ENCODE data around the gene COA1.

Gene COA1

GRCh38 chr7:43766564-43766963 is 37.2 kb upstream of the COA1 start:
- H3K27me3 ChIP-seq (ENCODE audit: insufficient read depth, poor library complexity, severe bottlenecking), result no peaks in the 10 kb centered on the region
- H3K9me3 ChIP-seq (ENCODE audit: severe bottlenecking), result no peaks in the 10 kb centered on the region
- peaks cover 30% of the 10 kb centered on the region for H3K4me1 ChIP-seq (ENCODE audit: insufficient read depth, poor library complexity, severe bottlenecking)
- TF ChIP-seq CTCF (IDR thresholded peaks at IDR 0.05; ENCODE audit: poor library complexity, severe bottlenecking), result no peak
- no peak overlapping the region for H3K4me3 ChIP-seq (ENCODE audit: severe bottlenecking)
- no peaks in the 10 kb centered on the region for H3K36me3 ChIP-seq (ENCODE audit: low read depth)
- no peak for DNase-seq (ENCODE audit: low spot score)
- H3K27ac ChIP-seq (ENCODE audit: poor library complexity, severe bottlenecking), result no peak overlapping the region
- no peak for ATAC-seq (ENCODE audit: low read depth)

- Histone ChIP-seq H3K27me3 (ENCODE audit: insufficient read depth, poor library complexity, severe bottlenecking) (no peaks in the 10 kb centered on the region), H3K4me3 (ENCODE audit: severe bottlenecking) (no peak overlapping the region), H3K36me3 (ENCODE audit: low read depth) (no peaks in the 10 kb centered on the region; the same call in 1 of the 2 replicates), H3K9me3 (ENCODE audit: severe bottlenecking) (no peaks in the 10 kb centered on the region), H3K4me1 (ENCODE audit: insufficient read depth, poor library complexity, severe bottlenecking) (peaks cover 30% of the 10 kb centered on the region), H3K27ac (ENCODE audit: poor library complexity, severe bottlenecking) (peak overlapping the region; percentile 41)
- no peak for TF ChIP-seq CTCF (IDR thresholded peaks at IDR 0.05; ENCODE audit: poor library complexity, severe bottlenecking)
- DNase-seq (ENCODE audit: low spot score), result no peak
- peak; percentile 85 for ATAC-seq (ENCODE audit: low read depth)
These were observed 35.6 kb upstream of the COA1 start for GRCh38 chr7:43764807-43765491.

GRCh38 chr7:43764039-43764761 is 34.9 kb upstream of the COA1 start:
- Histone ChIP-seq H3K4me1 (ENCODE audit: insufficient read depth, poor library complexity, severe bottlenecking) (peaks cover 33% of the 10 kb centered on the region), H3K4me3 (ENCODE audit: severe bottlenecking) (no peak overlapping the region), H3K27me3 (ENCODE audit: insufficient read depth, poor library complexity, severe bottlenecking) (no peaks in the 10 kb centered on the region), H3K36me3 (ENCODE audit: low read depth) (no peaks in the 10 kb centered on the region; the same call in 1 of the 2 replicates), H3K9me3 (ENCODE audit: severe bottlenecking) (no peaks in the 10 kb centered on the region), H3K27ac (ENCODE audit: poor library complexity, severe bottlenecking) (peak overlapping the region; percentile 41)
- ATAC-seq (ENCODE audit: low read depth) (peak; percentile 58), DNase-seq (ENCODE audit: low spot score) (peak; percentile 74)
- TF ChIP-seq CTCF (IDR thresholded peaks at IDR 0.05; ENCODE audit: poor library complexity, severe bottlenecking), result no peak

GRCh38 chr7:43763183-43763582 is 33.9 kb upstream of the COA1 start:
- Histone ChIP-seq H3K9me3 (ENCODE audit: severe bottlenecking) (no peaks in the 10 kb centered on the region), H3K27me3 (ENCODE audit: insufficient read depth, poor library complexity, severe bottlenecking) (no peaks in the 10 kb centered on the region), H3K4me1 (ENCODE audit: insufficient read depth, poor library complexity, severe bottlenecking) (peaks cover 33% of the 10 kb centered on the region), H3K27ac (ENCODE audit: poor library complexity, severe bottlenecking) (no peak overlapping the region), H3K4me3 (ENCODE audit: severe bottlenecking) (no peak overlapping the region), H3K36me3 (ENCODE audit: low read depth) (no peaks in the 10 kb centered on the region; the same call in 1 of the 2 replicates)
- DNase-seq (ENCODE audit: low spot score) (no peak), ATAC-seq (ENCODE audit: low read depth) (no peak)
- no peak for TF ChIP-seq CTCF (IDR thresholded peaks at IDR 0.05; ENCODE audit: poor library complexity, severe bottlenecking)
